SK-N-SH (cell line): ENCODE results near the gene RAPGEF3.

Experiments
- ELF1 ChIP-seq: IDR thresholded peaks from 2 replicates; pipeline ENCODE4 v1.4.0; 2012
- NRF1 ChIP-seq: IDR thresholded peaks from 2 replicates; pipeline ENCODE4 v1.6.1; 2012; ENCODE audit warnings: low read depth, mild to moderate bottlenecking, low read length
- RCOR1 ChIP-seq: fragments of 150-350 bp; IDR thresholded peaks from 2 replicates; pipeline ENCODE4 v1.6.1; 2017; ENCODE audit warnings: antibody characterized with exemption, low read length
- SMC3 ChIP-seq: IDR thresholded peaks from 2 replicates; pipeline ENCODE4 v1.6.1; 2012; ENCODE audit warnings: low read depth, low read length, improper control_type of control experiment
- TF ChIP-seq, protein P1 (sequence below): fragments of 200-600 bp; sonication (generic); IDR thresholded peaks from 2 replicates; pipeline ENCODE4 v1.6.1; 2017; ENCODE audit warnings: antibody characterized with exemption, mild to moderate bottlenecking, moderate library complexity

- no peak for TF ChIP-seq RCOR1
- TF ChIP-seq, protein P1, sequence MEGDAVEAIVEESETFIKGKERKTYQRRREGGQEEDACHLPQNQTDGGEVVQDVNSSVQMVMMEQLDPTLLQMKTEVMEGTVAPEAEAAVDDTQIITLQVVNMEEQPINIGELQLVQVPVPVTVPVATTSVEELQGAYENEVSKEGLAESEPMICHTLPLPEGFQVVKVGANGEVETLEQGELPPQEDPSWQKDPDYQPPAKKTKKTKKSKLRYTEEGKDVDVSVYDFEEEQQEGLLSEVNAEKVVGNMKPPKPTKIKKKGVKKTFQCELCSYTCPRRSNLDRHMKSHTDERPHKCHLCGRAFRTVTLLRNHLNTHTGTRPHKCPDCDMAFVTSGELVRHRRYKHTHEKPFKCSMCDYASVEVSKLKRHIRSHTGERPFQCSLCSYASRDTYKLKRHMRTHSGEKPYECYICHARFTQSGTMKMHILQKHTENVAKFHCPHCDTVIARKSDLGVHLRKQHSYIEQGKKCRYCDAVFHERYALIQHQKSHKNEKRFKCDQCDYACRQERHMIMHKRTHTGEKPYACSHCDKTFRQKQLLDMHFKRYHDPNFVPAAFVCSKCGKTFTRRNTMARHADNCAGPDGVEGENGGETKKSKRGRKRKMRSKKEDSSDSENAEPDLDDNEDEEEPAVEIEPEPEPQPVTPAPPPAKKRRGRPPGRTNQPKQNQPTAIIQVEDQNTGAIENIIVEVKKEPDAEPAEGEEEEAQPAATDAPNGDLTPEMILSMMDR, result no peak
- no peak for TF ChIP-seq SMC3
- TF ChIP-seq ELF1, result no peak
- no peak for TF ChIP-seq NRF1
Observed at GRCh38 chr12:47725893-47726292, 32.8 kb downstream of the RAPGEF3 start.
